GM21825 (cell line): ENCODE measurements around the gene PATL2.
"Not testable (repeated sequence)": the region's sequence is repeated elsewhere in the genome, so short reads cannot be mapped to it uniquely, and the experiment has no call there.

Experiments used
- ATAC-seq: cut with Tn5 transposase; IDR thresholded peaks from one replicate; pipeline ENCODE4 v1.9.1; 2021; ENCODE audit warnings: mild to moderate bottlenecking, moderate library complexity; ENCODE audit not compliant: unreplicated experiment

The PATL2 gene

DNA sequence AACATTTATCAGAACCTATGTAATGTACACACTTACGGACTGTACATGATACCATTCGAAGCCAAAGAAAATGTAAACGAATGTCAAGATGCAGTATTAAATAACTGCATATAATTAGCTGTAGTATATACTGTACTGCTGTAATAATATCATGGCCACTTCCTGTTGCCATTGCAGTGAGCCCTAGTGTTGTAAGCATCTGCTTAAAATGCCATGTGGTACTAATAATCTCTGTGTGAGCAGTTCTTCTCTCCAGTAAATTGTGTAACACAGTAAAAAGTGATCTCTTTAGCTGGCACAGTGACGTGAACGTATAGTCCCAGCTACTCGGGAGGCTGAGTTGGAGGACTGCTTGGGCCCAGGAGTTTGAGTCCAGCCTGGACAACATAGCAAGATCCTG is 56.3 kb downstream of the PATL2 start:
- ATAC-seq, result no peak

DNA sequence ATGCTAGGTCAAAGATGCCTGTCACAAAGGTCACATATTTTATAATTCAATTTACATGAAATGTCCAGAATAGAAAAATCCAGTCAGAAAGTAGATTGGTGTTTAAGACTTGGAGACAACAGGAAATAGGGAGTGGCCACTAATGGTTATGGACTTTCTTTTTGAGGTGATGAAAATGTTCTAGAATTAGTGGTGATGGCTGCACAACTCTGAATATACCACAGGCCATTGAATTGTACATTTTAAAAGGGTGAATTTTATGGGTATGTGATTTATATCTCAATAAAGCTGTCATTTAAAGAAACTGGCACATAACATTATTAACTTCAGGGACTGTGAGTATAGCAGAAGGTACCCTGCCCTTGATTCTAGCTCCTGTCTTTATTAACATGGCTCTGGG is 63.5 kb downstream of the PATL2 start:
- no peak for ATAC-seq

DNA sequence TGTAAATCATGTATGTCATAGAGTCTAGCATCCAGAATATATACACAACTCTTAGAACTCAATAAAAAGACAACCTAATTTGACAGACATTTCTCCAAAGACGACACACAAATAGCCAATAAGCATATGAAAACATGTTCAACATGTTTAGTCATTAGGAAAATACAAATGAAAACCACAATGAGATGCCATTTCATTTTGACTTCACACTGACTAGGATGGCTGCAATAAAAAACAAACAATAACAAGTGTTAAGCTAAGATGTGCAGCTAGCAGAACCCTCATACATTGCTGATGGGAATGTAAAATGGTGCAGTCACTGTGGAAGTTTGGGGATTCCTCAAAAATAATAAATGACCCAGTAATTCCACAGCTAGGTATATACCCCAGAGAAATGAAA is 64.1 kb downstream of the PATL2 start:
- ATAC-seq, result no peak

DNA sequence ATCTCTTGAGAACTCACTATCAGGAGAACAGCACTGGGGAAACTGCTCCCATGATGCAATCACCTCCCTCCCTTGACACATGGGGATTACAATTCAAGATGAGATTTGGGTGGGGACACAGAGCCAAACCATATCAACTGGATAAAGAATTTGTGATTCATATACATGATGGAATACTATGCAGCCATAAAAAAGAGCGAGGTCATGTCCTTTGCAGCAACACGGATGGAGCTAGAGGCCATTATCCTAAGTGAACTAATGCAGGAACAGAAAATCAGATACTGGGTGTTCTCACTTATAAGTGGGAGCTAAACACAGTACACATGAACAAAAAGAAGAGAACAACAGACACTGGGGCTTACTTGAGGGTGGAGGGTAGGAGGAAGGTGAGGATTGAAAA is 64.7 kb downstream of the PATL2 start:
- no peak for ATAC-seq

DNA sequence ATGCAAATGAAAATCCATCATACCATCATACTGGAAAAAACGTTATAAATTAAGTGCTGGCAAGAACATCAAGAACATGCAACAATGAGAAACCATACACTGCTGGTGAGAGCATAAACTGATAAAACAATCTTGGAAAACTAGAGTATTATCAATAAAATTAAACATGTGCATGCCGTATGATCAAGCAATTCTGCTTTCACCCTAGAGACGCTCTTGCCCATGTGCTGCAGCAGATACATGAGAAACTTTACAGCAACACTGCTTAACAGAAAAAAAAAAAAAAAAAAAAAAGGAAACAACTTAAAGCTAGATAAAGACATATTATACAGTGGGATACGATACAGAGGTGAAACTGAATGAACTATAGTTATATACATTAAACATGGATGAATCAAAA is 69.5 kb downstream of the PATL2 start:
- ATAC-seq, result no peak

DNA sequence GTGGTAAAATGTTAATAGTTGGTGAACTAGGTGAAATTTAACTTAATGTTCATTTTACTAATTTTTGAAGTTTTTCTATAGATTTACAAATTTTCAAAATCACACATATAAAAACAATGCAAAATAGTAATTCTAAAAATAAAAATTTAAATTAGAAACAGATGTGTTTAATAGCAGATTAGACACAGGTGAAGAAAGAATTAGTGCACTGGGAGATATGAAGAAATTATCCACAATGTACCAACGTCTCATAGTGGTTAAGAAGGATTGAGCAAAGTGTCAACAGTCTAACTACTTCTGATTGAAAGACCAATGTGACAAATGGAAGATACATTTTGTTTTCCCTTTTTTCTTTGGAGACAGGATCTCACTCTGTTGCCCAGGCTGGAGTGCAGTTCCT is 74.1 kb downstream of the PATL2 start:
- ATAC-seq, result no peak

DNA sequence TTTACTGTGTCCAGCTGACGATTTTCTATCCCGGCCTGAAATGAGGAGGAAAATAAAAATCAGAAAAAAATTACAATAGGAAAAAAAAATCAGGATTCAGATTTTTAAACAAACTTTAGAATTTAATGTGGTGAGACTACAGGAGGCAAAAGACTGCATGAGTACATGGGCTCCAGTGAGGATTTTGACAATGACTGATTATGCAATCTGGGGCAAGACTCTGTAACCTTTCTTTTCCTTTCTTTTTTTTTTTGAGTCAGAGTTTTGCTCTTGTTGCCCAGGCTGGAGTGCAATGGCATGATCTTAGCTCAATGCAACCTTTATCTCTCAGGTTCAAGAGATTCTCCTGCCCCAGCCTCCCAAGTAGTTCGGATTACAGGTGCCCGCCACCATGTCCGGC is 77.5 kb downstream of the PATL2 start:
- ATAC-seq, result no peak

DNA sequence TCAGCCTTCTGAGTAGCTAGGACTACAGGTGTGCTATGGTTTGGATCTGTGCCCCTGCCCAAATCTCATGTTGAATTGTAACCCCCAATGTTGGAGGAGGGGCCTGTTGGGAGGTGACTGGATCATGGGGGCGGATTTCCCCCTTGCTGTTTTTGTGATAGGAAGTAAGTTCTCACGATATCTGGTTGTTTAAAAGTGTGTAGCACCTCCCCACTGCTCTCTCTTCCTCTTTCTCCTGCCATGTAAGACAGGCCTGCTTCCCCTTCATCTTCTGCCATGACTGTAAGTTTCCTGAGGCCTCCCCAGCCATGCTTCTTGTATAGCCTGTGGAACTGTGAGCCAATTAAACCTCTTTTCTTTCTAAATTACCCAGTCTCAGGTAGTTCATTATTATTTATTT is 85.8 kb downstream of the PATL2 start:
- not testable (repeated sequence) for ATAC-seq

DNA sequence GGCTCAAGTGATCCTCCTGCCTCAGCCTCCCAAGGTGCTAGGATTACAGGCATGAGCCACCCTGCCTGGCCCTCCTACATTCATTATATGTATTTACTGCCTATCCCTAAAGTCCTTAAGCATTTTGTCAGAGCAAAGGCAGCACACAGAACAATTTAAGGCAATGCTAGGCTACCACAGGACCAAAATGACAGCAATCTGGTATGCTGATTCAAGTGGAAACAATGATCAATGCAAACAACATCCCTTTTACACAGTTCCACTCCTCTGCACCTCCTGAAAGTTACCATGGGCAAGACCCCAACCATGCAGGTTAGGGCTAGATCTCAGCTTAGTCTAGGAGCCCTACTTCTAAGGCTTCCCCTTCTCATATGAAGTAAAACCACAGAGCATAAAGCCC is 87.9 kb downstream of the PATL2 start:
- no peak for ATAC-seq

DNA sequence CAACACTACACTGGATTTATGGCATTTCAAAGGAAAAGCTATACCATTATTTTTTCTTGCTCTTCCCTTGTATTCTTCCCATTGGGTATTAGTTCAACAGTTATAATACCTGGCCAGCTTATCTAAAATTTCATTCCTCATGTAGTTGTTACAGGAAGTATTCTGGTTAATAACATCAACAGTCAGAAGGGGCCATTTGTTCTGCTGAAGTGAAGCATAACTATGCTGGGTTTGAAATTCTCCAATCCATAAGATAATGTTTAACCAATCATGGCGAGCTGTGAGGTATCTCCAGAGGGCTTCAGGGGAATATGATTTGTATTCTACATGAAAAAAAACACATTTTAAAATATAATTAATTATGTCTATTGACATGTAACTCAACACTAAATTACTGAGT is 91.0 kb downstream of the PATL2 start:
- no peak for ATAC-seq

DNA sequence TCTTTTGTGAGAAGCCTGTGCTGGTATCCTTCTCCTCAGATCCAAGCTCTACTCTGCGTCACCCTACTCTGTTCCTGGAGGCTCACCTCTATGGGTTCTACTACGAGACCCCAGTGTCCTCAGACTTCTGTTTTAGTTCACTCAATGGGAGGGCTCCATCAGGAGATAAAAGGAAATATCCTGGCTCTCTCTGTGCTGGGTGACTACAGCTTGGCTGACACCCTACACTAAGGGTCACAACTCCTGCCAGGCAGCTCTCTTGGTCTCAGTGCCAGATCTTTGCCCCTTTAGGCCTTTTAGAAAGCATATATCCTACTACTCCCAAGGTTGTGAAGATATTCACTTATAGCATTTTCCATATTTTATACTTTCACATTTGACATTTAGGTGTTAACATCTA is 94.1 kb downstream of the PATL2 start:
- ATAC-seq, result no peak
